Measurements from ENCODE around the gene MAML2.

GRCh38 chr11:96256215-96257011, 86.6 kb downstream of the MAML2 start:
- TF ChIP-seq CTCF (conservative IDR thresholded peaks at IDR 0.05; ENCODE audit: low read depth in 2 of 2) = no peak
- TF ChIP-seq, protein P1, sequence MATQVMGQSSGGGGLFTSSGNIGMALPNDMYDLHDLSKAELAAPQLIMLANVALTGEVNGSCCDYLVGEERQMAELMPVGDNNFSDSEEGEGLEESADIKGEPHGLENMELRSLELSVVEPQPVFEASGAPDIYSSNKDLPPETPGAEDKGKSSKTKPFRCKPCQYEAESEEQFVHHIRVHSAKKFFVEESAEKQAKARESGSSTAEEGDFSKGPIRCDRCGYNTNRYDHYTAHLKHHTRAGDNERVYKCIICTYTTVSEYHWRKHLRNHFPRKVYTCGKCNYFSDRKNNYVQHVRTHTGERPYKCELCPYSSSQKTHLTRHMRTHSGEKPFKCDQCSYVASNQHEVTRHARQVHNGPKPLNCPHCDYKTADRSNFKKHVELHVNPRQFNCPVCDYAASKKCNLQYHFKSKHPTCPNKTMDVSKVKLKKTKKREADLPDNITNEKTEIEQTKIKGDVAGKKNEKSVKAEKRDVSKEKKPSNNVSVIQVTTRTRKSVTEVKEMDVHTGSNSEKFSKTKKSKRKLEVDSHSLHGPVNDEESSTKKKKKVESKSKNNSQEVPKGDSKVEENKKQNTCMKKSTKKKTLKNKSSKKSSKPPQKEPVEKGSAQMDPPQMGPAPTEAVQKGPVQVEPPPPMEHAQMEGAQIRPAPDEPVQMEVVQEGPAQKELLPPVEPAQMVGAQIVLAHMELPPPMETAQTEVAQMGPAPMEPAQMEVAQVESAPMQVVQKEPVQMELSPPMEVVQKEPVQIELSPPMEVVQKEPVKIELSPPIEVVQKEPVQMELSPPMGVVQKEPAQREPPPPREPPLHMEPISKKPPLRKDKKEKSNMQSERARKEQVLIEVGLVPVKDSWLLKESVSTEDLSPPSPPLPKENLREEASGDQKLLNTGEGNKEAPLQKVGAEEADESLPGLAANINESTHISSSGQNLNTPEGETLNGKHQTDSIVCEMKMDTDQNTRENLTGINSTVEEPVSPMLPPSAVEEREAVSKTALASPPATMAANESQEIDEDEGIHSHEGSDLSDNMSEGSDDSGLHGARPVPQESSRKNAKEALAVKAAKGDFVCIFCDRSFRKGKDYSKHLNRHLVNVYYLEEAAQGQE (IDR thresholded peaks at IDR 0.05; ENCODE audit: unreplicated experiment) = no peak
- TF ChIP-seq JUNB (IDR thresholded peaks at IDR 0.05; ENCODE audit: unreplicated experiment) = no peak
- TF ChIP-seq POLR2AphosphoS5 (IDR thresholded peaks at IDR 0.05; ENCODE audit: low read depth) = no peak
- no peak for TF ChIP-seq EZH2 (IDR thresholded peaks at IDR 0.05; ENCODE audit: low read depth, unreplicated experiment)
- no peak for TF ChIP-seq ETS1 (IDR thresholded peaks at IDR 0.05)
- TF ChIP-seq STAT1 (IDR thresholded peaks at IDR 0.05; ENCODE audit: unreplicated experiment) = no peak
- TF ChIP-seq EZH2phosphoT487 (IDR thresholded peaks at IDR 0.05; ENCODE audit: unreplicated experiment) = no peak

Measured in GM23338 (cell line).